ENCODE results near the gene LYAR. TPM values are rescaled to one million over a fixed set of nuclear protein-coding genes. Genes with fewer than 3 reads are reported as not detected.

Gene LYAR
- total and polyA plus RNA-seq, 2 of the 13 experiments (the other 11 are each of a cell fraction or from before 2014, with no cell fraction given): 7.8 to 94.2 TPM

- TF ChIP-seq ZNF644 (CRISPR knock-in tag; IDR thresholded peaks at IDR 0.05; ENCODE audit: low read depth): 0 out of 2 replicates have a peak, but pooled peaks have one; percentile 7
- 0 out of 2 replicates have a peak, but pooled peaks have one; percentile 51 for TF ChIP-seq ZNF563 (CRISPR knock-in tag; IDR thresholded peaks at IDR 0.05)
- TF ChIP-seq YEATS2 (CRISPR knock-in tag; IDR thresholded peaks at IDR 0.05; ENCODE audit: borderline replicate concordance): peak; percentile 91
- no peak for TF ChIP-seq MEIS2 (CRISPR knock-in tag; IDR thresholded peaks at IDR 0.05)
- no peak for TF ChIP-seq SETDB1 (CRISPR knock-in tag; IDR thresholded peaks at IDR 0.05; ENCODE audit: borderline replicate concordance)
- no peak for TF ChIP-seq BRCA1 (CRISPR knock-in tag; IDR thresholded peaks at IDR 0.05)
- TF ChIP-seq, protein P1, sequence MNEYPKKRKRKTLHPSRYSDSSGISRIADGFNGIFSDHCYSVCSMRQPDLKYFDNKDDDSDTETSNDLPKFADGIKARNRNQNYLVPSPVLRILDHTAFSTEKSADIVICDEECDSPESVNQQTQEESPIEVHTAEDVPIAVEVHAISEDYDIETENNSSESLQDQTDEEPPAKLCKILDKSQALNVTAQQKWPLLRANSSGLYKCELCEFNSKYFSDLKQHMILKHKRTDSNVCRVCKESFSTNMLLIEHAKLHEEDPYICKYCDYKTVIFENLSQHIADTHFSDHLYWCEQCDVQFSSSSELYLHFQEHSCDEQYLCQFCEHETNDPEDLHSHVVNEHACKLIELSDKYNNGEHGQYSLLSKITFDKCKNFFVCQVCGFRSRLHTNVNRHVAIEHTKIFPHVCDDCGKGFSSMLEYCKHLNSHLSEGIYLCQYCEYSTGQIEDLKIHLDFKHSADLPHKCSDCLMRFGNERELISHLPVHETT (CRISPR knock-in tag; conservative IDR thresholded peaks at IDR 0.05): no peak; the same call in 1 of the 2 replicates
- no peak for TF ChIP-seq ZUFSP (CRISPR knock-in tag; IDR thresholded peaks at IDR 0.05; ENCODE audit: borderline replicate concordance)
- TF ChIP-seq ZNF792 (CRISPR knock-in tag; IDR thresholded peaks at IDR 0.05): no peak
- TF ChIP-seq ZNF672 (CRISPR knock-in tag; IDR thresholded peaks at IDR 0.05): no peak
- TF ChIP-seq ZNF619 (CRISPR knock-in tag; IDR thresholded peaks at IDR 0.05): no peak
- no peak for TF ChIP-seq FOXK2 (IDR thresholded peaks at IDR 0.05)
- no peak for TF ChIP-seq ZNF24 (IDR thresholded peaks at IDR 0.05)
- TF ChIP-seq MAFK (conservative IDR thresholded peaks at IDR 0.05 in 1 of 2, IDR thresholded peaks at IDR 0.05 in 1 of 2; ENCODE audit: low read length in 2 of 2): no peak
- no peak for TF ChIP-seq ZNF354B (CRISPR knock-in tag; IDR thresholded peaks at IDR 0.05)
- no peak for TF ChIP-seq ZNF740 (CRISPR knock-in tag; IDR thresholded peaks at IDR 0.05)
- no peak for TF ChIP-seq TAF15 (IDR thresholded peaks at IDR 0.05; ENCODE audit: low read depth, low read length, poor library complexity, severe bottlenecking)
- 0 out of 2 replicates have a peak, but pooled peaks have one; percentile 20 for TF ChIP-seq RARA (CRISPR knock-in tag; IDR thresholded peaks at IDR 0.05)
- TF ChIP-seq ZNF7 (CRISPR knock-in tag; IDR thresholded peaks at IDR 0.05): peak; percentile 42; the same call in 1 of the 2 replicates
- no peak for TF ChIP-seq ZNF547 (CRISPR knock-in tag; IDR thresholded peaks at IDR 0.05)
- TF ChIP-seq ZNF383 (CRISPR knock-in tag; IDR thresholded peaks at IDR 0.05; ENCODE audit: borderline replicate concordance): 0 out of 2 replicates have a peak, but pooled peaks have one; percentile 18
- TF ChIP-seq, protein P2, sequence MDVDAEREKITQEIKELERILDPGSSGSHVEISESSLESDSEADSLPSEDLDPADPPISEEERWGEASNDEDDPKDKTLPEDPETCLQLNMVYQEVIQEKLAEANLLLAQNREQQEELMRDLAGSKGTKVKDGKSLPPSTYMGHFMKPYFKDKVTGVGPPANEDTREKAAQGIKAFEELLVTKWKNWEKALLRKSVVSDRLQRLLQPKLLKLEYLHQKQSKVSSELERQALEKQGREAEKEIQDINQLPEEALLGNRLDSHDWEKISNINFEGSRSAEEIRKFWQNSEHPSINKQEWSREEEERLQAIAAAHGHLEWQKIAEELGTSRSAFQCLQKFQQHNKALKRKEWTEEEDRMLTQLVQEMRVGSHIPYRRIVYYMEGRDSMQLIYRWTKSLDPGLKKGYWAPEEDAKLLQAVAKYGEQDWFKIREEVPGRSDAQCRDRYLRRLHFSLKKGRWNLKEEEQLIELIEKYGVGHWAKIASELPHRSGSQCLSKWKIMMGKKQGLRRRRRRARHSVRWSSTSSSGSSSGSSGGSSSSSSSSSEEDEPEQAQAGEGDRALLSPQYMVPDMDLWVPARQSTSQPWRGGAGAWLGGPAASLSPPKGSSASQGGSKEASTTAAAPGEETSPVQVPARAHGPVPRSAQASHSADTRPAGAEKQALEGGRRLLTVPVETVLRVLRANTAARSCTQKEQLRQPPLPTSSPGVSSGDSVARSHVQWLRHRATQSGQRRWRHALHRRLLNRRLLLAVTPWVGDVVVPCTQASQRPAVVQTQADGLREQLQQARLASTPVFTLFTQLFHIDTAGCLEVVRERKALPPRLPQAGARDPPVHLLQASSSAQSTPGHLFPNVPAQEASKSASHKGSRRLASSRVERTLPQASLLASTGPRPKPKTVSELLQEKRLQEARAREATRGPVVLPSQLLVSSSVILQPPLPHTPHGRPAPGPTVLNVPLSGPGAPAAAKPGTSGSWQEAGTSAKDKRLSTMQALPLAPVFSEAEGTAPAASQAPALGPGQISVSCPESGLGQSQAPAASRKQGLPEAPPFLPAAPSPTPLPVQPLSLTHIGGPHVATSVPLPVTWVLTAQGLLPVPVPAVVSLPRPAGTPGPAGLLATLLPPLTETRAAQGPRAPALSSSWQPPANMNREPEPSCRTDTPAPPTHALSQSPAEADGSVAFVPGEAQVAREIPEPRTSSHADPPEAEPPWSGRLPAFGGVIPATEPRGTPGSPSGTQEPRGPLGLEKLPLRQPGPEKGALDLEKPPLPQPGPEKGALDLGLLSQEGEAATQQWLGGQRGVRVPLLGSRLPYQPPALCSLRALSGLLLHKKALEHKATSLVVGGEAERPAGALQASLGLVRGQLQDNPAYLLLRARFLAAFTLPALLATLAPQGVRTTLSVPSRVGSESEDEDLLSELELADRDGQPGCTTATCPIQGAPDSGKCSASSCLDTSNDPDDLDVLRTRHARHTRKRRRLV (CRISPR knock-in tag; IDR thresholded peaks at IDR 0.05): peak; percentile 63; the same call in 1 of the 2 replicates
Observed at GRCh38 chr4:4248029-4248884, 41.7 kb downstream of the LYAR start, which contains the start of gene TMEM128 (continued).

Data from HepG2 (cell line).